ENCODE measurements around the gene KLHDC7B. TPM values are rescaled to one million over a fixed set of nuclear protein-coding genes. Genes with fewer than 3 reads are reported as not detected.
A peak's percentile ranks its signal among the peaks of the same experiment; 100 is the strongest.

Gene KLHDC7B
- total and polyA plus RNA-seq, 2 of the 13 experiments (the other 11 are each of a cell fraction or from before 2014, with no cell fraction given) = 0.11 TPM; not detected in 1

- TF ChIP-seq, protein P1, sequence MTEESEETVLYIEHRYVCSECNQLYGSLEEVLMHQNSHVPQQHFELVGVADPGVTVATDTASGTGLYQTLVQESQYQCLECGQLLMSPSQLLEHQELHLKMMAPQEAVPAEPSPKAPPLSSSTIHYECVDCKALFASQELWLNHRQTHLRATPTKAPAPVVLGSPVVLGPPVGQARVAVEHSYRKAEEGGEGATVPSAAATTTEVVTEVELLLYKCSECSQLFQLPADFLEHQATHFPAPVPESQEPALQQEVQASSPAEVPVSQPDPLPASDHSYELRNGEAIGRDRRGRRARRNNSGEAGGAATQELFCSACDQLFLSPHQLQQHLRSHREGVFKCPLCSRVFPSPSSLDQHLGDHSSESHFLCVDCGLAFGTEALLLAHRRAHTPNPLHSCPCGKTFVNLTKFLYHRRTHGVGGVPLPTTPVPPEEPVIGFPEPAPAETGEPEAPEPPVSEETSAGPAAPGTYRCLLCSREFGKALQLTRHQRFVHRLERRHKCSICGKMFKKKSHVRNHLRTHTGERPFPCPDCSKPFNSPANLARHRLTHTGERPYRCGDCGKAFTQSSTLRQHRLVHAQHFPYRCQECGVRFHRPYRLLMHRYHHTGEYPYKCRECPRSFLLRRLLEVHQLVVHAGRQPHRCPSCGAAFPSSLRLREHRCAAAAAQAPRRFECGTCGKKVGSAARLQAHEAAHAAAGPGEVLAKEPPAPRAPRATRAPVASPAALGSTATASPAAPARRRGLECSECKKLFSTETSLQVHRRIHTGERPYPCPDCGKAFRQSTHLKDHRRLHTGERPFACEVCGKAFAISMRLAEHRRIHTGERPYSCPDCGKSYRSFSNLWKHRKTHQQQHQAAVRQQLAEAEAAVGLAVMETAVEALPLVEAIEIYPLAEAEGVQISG (CRISPR knock-in tag; IDR thresholded peaks at IDR 0.05) = no peak
- 0 out of 2 replicates have a peak, but pooled peaks have one; percentile 30 for TF ChIP-seq THRA (CRISPR knock-in tag; IDR thresholded peaks at IDR 0.05; ENCODE audit: borderline replicate concordance)
- TF ChIP-seq LCORL (IDR thresholded peaks at IDR 0.05) = no peak
- no peak for TF ChIP-seq LCORL (CRISPR knock-in tag; IDR thresholded peaks at IDR 0.05)
- 0 out of 2 replicates have a peak, but pooled peaks have one; percentile 61 for TF ChIP-seq PHF21A (CRISPR knock-in tag; IDR thresholded peaks at IDR 0.05)
- peak; percentile 74 for TF ChIP-seq ARNTL (CRISPR knock-in tag; IDR thresholded peaks at IDR 0.05)
- no peak for TF ChIP-seq SIN3B (IDR thresholded peaks at IDR 0.05; ENCODE audit: low read length)
- TF ChIP-seq FOSL2 (CRISPR knock-in tag; IDR thresholded peaks at IDR 0.05) = peak; percentile 48
- no peak for TF ChIP-seq RORA (CRISPR knock-in tag; IDR thresholded peaks at IDR 0.05)
- no peak for TF ChIP-seq FOXM1 (CRISPR knock-in tag; IDR thresholded peaks at IDR 0.05)
- TF ChIP-seq HOXD1 (CRISPR knock-in tag; IDR thresholded peaks at IDR 0.05) = no peak
- peak; percentile 7; the same call in 1 of the 2 replicates for TF ChIP-seq FOXA3 (CRISPR knock-in tag; IDR thresholded peaks at IDR 0.05)
- no peak for TF ChIP-seq RAD51 (IDR thresholded peaks at IDR 0.05; ENCODE audit: borderline replicate concordance)
- TF ChIP-seq, protein P2, sequence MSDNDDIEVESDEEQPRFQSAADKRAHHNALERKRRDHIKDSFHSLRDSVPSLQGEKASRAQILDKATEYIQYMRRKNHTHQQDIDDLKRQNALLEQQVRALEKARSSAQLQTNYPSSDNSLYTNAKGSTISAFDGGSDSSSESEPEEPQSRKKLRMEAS (IDR thresholded peaks at IDR 0.05) = peak; percentile 36; the same call in 1 of the 2 replicates
- no peak for TF ChIP-seq DMAP1 (CRISPR knock-in tag; IDR thresholded peaks at IDR 0.05)
- TF ChIP-seq THAP11 (CRISPR knock-in tag; IDR thresholded peaks at IDR 0.05) = no peak; the same call in 1 of the 2 replicates
- peak; percentile 74 for TF ChIP-seq CREM (IDR thresholded peaks at IDR 0.05)
- no peak for TF ChIP-seq CREM (CRISPR knock-in tag; IDR thresholded peaks at IDR 0.05)
- TF ChIP-seq BCL6 (CRISPR knock-in tag; IDR thresholded peaks at IDR 0.05) = peak; percentile 5; the same call in 1 of the 2 replicates
- TF ChIP-seq, protein P3, sequence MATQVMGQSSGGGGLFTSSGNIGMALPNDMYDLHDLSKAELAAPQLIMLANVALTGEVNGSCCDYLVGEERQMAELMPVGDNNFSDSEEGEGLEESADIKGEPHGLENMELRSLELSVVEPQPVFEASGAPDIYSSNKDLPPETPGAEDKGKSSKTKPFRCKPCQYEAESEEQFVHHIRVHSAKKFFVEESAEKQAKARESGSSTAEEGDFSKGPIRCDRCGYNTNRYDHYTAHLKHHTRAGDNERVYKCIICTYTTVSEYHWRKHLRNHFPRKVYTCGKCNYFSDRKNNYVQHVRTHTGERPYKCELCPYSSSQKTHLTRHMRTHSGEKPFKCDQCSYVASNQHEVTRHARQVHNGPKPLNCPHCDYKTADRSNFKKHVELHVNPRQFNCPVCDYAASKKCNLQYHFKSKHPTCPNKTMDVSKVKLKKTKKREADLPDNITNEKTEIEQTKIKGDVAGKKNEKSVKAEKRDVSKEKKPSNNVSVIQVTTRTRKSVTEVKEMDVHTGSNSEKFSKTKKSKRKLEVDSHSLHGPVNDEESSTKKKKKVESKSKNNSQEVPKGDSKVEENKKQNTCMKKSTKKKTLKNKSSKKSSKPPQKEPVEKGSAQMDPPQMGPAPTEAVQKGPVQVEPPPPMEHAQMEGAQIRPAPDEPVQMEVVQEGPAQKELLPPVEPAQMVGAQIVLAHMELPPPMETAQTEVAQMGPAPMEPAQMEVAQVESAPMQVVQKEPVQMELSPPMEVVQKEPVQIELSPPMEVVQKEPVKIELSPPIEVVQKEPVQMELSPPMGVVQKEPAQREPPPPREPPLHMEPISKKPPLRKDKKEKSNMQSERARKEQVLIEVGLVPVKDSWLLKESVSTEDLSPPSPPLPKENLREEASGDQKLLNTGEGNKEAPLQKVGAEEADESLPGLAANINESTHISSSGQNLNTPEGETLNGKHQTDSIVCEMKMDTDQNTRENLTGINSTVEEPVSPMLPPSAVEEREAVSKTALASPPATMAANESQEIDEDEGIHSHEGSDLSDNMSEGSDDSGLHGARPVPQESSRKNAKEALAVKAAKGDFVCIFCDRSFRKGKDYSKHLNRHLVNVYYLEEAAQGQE (IDR thresholded peaks at IDR 0.05; ENCODE audit: borderline replicate concordance in 1 of 2, low read depth in 1 of 2, low read length in 2 of 2) = no peak
- TF ChIP-seq TAF1 (CRISPR knock-in tag; IDR thresholded peaks at IDR 0.05) = no peak
- TF ChIP-seq MTA1 (CRISPR knock-in tag; IDR thresholded peaks at IDR 0.05; ENCODE audit: borderline replicate concordance) = 0 out of 2 replicates have a peak, but pooled peaks have one; percentile 29
- TF ChIP-seq SP5 (CRISPR knock-in tag; IDR thresholded peaks at IDR 0.05; ENCODE audit: borderline replicate concordance, low read depth) = 0 out of 2 replicates have a peak, but pooled peaks have one; percentile 31
- TF ChIP-seq MEF2D (CRISPR knock-in tag; IDR thresholded peaks at IDR 0.05) = 0 out of 2 replicates have a peak, but pooled peaks have one; percentile 6
- 0 out of 2 replicates have a peak, but pooled peaks have one; percentile 29 for TF ChIP-seq NFKBIZ (CRISPR knock-in tag; IDR thresholded peaks at IDR 0.05)
Observed at GRCh38 chr22:50568626-50569025, 22.9 kb downstream of the KLHDC7B start (continued).
